Thyroid gland (tissue), 4 donors: ENCODE measurements around the gene CCDC85C. TPM values are rescaled to one million over a fixed set of nuclear protein-coding genes. Genes with fewer than 3 reads are reported as not detected.
A peak's percentile ranks its signal among the peaks of the same experiment; 100 is the strongest.

Experiments
- DNase-seq, 2 donors: peaks; one replicate each; pipeline ENCODE4 v3.0.0-alpha.2; 2019
- H3K27ac ChIP-seq, 3 donors: fragments of 200-600 bp; sonication (generic); 1 replicate in 2 of 3; 2 replicates in 1 of 3; pipeline ENCODE4 v1.5.1; 2016 to 2019; ENCODE audit warnings: mild to moderate bottlenecking in 1 of 3, moderate library complexity in 1 of 3
- H3K27me3 ChIP-seq: fragments of 200-600 bp; sonication (generic); one replicate; pipeline ENCODE4 v1.5.1; 2019
- H3K36me3 ChIP-seq, 2 donors: fragments of 200-600 bp; sonication (generic); one replicate each; pipeline ENCODE4 v1.5.1; 2016 to 2019
- H3K4me1 ChIP-seq, 2 donors: fragments of 200-600 bp; sonication (generic); one replicate each; pipeline ENCODE4 v1.5.1; 2017 to 2019
- H3K4me3 ChIP-seq, 3 donors: fragments of 200-600 bp; sonication (generic); replicated peaks in 1 of 3; 1 replicate in 2 of 3; 2 replicates in 1 of 3; pipeline ENCODE4 v1.5.1; 2016; ENCODE audit warnings: mild to moderate bottlenecking in 1 of 3
- H3K9me3 ChIP-seq: fragments of 200-600 bp; sonication (generic); one replicate; pipeline ENCODE4 v1.5.1; 2017
- POLR2A ChIP-seq, 2 donors: fragments of 450-650 bp; IDR thresholded peaks; one replicate each; pipeline ENCODE4 v1.6.1; 2017; ENCODE audit warnings: antibody characterized with exemption in 2 of 2, mild to moderate bottlenecking in 2 of 2, moderate library complexity in 1 of 2
- WGBS, 2 donors: methylation state at CpG; one replicate each; pipeline ENCODE4 v1.1.5; 2017; 5-methylcytosine and 5-hydroxymethylcytosine counted together
- intact Hi-C: fragments of 100-400 bp; cut with DNase I; formaldehyde crosslinking; loops from one replicate; pipeline ENCODE4 v1.15.1; 2023
- total RNA-seq, 4 donors: library from RNA; depleted of rRNA; stranded (reverse); fragments of >200 nt; gene quantifications; one replicate each; pipeline ENCODE4 v1.2.3, GENCODE V29; 2016
- TF ChIP-seq, protein P1 (sequence below), 6 experiments: fragments of 200-600 bp in 3 of 6; fragments of 450-650 bp in 3 of 6; sonication (generic) in 3 of 6; IDR thresholded peaks; one replicate each; pipeline ENCODE4 v1.5.1; 2016 to 2019; ENCODE audit warnings: antibody characterized with exemption in 6 of 6, mild to moderate bottlenecking in 2 of 6, inconsistent platforms in 1 of 6, moderate library complexity in 1 of 6

The CCDC85C gene
- total RNA-seq, 4 donors from 2014 or later = 8.6 to 28.3 (median 17.3) TPM

DNA sequence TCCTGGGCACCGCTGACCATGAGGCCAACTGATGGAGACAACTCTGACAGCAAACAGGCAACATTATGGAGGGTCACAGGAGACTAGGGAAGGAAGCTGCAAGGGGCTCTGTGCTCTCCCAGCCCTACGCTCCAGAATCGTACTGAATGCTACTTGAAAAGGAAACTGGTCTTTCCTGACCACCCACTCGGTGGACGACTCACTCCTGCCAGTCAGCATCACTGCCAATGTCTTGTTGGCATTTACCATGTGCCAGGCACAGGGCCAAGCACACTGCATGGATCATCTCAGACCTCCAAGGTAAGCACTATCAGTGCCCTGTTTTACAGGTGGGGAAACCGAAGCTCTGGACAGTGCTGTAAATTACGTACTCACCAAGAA is 38.0 kb downstream of the CCDC85C start:
- Histone ChIP-seq H3K27me3 (no peaks in the 10 kb centered on the region), H3K27ac (peak overlapping the region; percentile 35 to 84 (median 51)), H3K9me3 (no peaks in the 10 kb centered on the region), H3K4me3 (no peak overlapping the region), H3K4me1 (peaks cover 75 to 88% of the 10 kb centered on the region in 2 donors), H3K36me3 (no peaks in the 10 kb centered on the region)
- TF ChIP-seq POLR2A (IDR thresholded peaks at IDR 0.05) = no peak
- TF ChIP-seq, protein P1, sequence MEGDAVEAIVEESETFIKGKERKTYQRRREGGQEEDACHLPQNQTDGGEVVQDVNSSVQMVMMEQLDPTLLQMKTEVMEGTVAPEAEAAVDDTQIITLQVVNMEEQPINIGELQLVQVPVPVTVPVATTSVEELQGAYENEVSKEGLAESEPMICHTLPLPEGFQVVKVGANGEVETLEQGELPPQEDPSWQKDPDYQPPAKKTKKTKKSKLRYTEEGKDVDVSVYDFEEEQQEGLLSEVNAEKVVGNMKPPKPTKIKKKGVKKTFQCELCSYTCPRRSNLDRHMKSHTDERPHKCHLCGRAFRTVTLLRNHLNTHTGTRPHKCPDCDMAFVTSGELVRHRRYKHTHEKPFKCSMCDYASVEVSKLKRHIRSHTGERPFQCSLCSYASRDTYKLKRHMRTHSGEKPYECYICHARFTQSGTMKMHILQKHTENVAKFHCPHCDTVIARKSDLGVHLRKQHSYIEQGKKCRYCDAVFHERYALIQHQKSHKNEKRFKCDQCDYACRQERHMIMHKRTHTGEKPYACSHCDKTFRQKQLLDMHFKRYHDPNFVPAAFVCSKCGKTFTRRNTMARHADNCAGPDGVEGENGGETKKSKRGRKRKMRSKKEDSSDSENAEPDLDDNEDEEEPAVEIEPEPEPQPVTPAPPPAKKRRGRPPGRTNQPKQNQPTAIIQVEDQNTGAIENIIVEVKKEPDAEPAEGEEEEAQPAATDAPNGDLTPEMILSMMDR (IDR thresholded peaks at IDR 0.05) = no peak
- peak; percentile 88 to 91 for DNase-seq
- intact Hi-C loops = no loop called here
- WGBS, 2 donors = 9 to 29% methylated on average over 4 to 7 of the region's 7 CpGs

DNA sequence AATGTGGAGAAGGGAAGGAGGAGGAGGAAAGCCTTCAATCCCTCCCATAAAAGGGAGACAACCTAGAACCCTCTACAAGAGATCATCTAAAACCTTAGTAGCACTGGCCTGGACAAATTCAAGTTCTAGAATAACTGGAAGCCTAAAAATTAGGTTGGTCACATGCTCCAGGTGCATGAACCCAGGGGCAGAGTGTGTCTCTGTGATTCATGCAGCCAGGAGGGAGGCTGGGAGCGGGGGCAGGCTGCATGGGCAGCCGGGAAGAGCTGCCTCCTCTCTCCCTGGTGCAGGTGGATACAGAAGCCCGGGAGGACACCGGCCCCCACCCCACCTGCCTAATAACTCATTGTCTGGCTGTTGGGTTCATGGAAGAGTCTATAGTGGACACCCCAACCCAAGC is 38.6 kb downstream of the CCDC85C start:
- Histone ChIP-seq H3K27me3 (no peaks in the 10 kb centered on the region), H3K36me3 (no peaks in the 10 kb centered on the region), H3K27ac (peak overlapping the region; percentile 35 to 84 (median 51)), H3K9me3 (no peaks in the 10 kb centered on the region), H3K4me1 (peaks cover 77 to 86% of the 10 kb centered on the region in 2 donors), H3K4me3 (no peak overlapping the region)
- TF ChIP-seq POLR2A (IDR thresholded peaks at IDR 0.05) = no peak
- TF ChIP-seq, protein P1 (IDR thresholded peaks at IDR 0.05) = no peak
- intact Hi-C loops = no loop called here
- 60 to 81% methylated on average over 2 of the region's 4 CpGs for WGBS, 2 donors
- DNase-seq = peak in 1 of 2 donors; percentile 41

DNA sequence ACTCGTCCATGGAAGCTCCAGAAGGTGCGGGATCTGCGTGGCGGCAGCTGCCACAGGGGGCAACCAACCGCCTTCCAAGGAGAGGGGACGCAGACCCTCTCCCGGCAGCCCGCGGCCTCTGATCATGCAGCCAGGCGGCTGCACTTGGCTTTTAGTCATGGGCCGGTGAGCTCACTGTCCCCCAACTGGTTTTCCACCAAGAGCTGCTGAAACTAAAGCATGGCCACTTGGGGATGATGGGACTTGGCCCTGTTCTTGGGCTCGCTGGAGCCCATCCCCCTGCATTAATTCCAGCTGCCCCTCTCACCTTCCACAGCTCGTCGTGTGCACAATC is 39.1 kb downstream of the CCDC85C start:
- no peak overlapping the region for H3K4me3 ChIP-seq
- 7 to 20% methylated on average over 5 to 8 of the region's 14 CpGs for WGBS, 2 donors
- no peak for TF ChIP-seq POLR2A (IDR thresholded peaks at IDR 0.05)
- TF ChIP-seq, protein P1 (IDR thresholded peaks at IDR 0.05) = peak in 1 of 6 experiments; percentile 11
- intact Hi-C loops = loop anchor here (5.0 kb wide), 1 partner anchor 42 kb away; no protein-coding TSS in a partner anchor
- peak; percentile 78 to 79 for DNase-seq
- peaks cover 72 to 81% of the 10 kb centered on the region in 2 donors for H3K4me1 ChIP-seq
- no peaks in the 10 kb centered on the region for H3K9me3 ChIP-seq
- peak overlapping the region; percentile 35 to 84 (median 51) for H3K27ac ChIP-seq
- H3K27me3 ChIP-seq = no peaks in the 10 kb centered on the region
- H3K36me3 ChIP-seq = no peaks in the 10 kb centered on the region

DNA sequence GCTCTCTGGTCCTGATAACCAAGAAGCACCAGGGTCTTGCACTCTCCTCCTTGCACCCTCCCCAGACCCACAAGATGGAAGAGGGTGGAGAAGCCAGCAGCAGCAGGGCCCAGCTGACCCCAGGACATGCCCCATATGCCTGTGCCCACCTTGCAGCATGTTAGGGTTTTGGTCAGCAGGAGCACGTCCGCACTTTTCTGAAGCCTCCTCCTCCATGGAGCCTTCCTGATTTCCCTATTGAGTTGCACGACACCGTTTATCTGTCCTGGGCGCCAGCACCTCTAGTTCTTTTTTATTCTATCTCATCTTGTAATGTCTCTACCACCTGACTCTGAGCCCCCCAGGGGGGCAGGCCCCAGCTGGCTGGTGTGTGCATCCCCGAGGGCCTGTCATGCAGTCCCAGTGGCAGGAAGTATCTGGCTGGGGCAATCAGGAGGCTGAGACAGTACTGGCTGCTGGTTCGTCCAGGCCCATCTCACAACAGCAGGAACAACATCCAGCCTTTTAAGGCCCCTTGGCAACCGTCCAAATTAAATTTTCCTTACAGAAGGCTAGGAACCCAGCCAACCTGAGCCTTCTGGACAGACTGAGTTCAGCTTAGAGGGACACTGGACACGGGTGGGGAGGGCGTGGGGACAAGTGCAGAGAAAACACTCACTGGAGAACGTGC is 39.6 kb downstream of the CCDC85C start:
- DNase-seq = peak; percentile 89 to 90
- Histone ChIP-seq H3K4me3 (no peak overlapping the region), H3K27ac (peak overlapping the region; percentile 51 to 84 (median 70)), H3K27me3 (no peaks in the 10 kb centered on the region), H3K9me3 (no peaks in the 10 kb centered on the region), H3K4me1 (peaks cover 69 to 76% of the 10 kb centered on the region in 2 donors), H3K36me3 (no peaks in the 10 kb centered on the region)
- WGBS, 2 donors = 29 to 40% methylated on average over 11 of the region's 11 CpGs
- intact Hi-C loops = loop anchor here (5.0 kb wide), 1 partner anchor 43 kb away; no protein-coding TSS in a partner anchor
- TF ChIP-seq, protein P1 (IDR thresholded peaks at IDR 0.05) = no peak
- TF ChIP-seq POLR2A (IDR thresholded peaks at IDR 0.05) = no peak

DNA sequence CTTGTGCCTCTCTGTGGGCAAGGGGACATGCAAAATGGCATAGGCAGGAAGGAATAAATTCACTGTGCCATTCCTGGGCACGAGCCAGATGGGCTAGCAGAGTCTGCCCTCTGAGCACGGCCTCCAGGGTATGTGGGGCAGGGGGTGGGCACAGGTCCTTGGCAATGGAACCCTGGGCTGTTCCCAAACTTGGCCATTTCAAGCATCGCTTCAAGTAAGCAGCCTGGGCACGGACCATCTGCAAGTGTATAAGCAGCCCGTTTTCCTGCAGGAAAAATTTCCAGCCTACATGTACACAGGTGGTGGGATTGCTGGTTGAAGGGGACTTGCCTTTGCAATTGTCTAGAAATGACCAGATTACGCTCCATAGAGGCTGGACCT is 40.3 kb downstream of the CCDC85C start:
- H3K4me3 ChIP-seq = no peak overlapping the region
- peaks cover 62 to 69% of the 10 kb centered on the region in 2 donors for H3K4me1 ChIP-seq
- TF ChIP-seq POLR2A (IDR thresholded peaks at IDR 0.05) = no peak
- TF ChIP-seq, protein P1 (IDR thresholded peaks at IDR 0.05) = no peak
- peak overlapping the region; percentile 51 to 84 (median 70) for H3K27ac ChIP-seq
- 79 to 93% methylated on average over 4 to 6 of the region's 6 CpGs for WGBS, 2 donors
- DNase-seq = no peak
- intact Hi-C loops = loop anchor here (5.0 kb wide), 1 partner anchor 44 kb away; no protein-coding TSS in a partner anchor
- H3K36me3 ChIP-seq = no peaks in the 10 kb centered on the region
- H3K9me3 ChIP-seq = no peaks in the 10 kb centered on the region
- H3K27me3 ChIP-seq = no peaks in the 10 kb centered on the region
